ENCODE data around the gene TRAF6. TPM values are rescaled to one million over a fixed set of nuclear protein-coding genes. Genes with fewer than 3 reads are reported as not detected.
"Not testable (repeated sequence)": the region's sequence is repeated elsewhere in the genome, so short reads cannot be mapped to it uniquely, and the experiment has no call there.

TRAF6 gene
- total and polyA plus RNA-seq, 9 donors, result 4.9 to 18.2 (median 13.9) TPM

DNA sequence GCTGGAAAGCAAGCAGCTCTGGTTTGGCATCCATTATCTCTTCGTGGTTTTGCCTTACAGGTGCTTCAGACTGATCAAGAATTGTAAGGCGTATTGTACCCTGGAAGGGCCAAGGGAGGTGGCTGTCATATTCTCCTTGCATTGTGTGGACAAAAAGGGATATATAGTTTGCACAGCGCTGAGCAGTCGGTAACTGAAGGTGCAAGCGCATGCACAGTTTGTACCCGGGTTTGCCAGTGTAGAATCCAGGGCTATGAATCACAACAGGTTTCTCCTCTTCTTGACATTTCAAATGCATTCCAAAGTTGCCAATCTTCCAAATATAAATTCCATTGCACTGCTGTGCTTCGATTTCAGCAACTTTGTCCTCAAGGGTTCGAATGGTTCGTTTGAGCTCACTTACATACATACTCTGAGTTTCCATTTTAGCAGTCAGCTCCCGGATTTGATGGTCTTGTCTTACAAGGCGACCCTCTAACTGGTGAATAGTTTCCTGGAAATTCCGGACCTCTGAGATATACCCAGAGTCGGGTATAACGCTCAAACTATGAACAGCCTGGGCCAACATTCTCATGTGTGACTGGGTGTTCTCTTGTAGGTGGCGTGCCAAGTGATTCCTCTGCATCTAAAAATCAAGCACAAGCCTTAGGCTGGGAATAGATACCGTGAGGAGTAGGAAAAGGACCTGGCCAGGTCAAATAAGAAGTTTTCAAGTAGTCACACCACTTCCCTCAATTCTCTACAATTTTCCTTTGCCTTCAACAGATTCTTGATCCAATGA lies 19.9 kb downstream of the TRAF6 start:
- Histone ChIP-seq H3K36me3 (no peaks in the 10 kb centered on the region), H3K4me3 (no peak overlapping the region), H3K9me3 (no peaks in the 10 kb centered on the region), H3K4me1 (ENCODE audit: insufficient read depth) (no peaks in the 10 kb centered on the region), H3K27me3 (no peaks in the 10 kb centered on the region), H3K27ac (no peak overlapping the region)
- no peak for DNase-seq
- WGBS, 3 donors, result 89 to 90% (median 90%) methylated on average over 16 of the region's 16 CpGs
- intact Hi-C loops (cut with DNase I), result loop anchor here in 1 of 4 donors (10.0 kb wide), 1 partner anchor 875 kb away; the partner anchor contains the start of gene FJX1
- TF ChIP-seq EP300 (IDR thresholded peaks at IDR 0.05) (no peak), POLR2A (IDR thresholded peaks at IDR 0.05) (no peak)
- TF ChIP-seq, protein P1, sequence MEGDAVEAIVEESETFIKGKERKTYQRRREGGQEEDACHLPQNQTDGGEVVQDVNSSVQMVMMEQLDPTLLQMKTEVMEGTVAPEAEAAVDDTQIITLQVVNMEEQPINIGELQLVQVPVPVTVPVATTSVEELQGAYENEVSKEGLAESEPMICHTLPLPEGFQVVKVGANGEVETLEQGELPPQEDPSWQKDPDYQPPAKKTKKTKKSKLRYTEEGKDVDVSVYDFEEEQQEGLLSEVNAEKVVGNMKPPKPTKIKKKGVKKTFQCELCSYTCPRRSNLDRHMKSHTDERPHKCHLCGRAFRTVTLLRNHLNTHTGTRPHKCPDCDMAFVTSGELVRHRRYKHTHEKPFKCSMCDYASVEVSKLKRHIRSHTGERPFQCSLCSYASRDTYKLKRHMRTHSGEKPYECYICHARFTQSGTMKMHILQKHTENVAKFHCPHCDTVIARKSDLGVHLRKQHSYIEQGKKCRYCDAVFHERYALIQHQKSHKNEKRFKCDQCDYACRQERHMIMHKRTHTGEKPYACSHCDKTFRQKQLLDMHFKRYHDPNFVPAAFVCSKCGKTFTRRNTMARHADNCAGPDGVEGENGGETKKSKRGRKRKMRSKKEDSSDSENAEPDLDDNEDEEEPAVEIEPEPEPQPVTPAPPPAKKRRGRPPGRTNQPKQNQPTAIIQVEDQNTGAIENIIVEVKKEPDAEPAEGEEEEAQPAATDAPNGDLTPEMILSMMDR (IDR thresholded peaks at IDR 0.05), result no peak

DNA sequence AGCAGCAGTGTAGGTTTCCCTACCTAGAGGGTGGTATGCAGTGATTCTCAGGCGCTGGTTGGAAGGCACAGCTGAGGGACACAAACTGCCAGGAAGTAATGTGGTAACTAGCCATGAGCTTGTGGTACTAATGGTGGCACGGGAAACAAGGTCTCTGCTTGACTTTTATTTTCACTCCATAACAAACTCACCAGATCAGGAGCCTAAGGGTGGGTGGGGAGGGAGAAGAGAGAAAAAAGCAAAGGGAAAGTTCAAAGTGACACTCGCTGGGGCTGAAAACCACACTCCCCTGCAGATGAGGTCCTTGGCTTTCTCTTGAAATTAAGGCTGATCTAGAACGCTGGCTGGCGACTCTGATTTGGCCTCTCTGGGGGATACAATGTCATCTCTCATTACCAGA lies 22.0 kb downstream of the TRAF6 start:
- Histone ChIP-seq H3K27ac (no peak overlapping the region), H3K9me3 (no peaks in the 10 kb centered on the region), H3K36me3 (no peaks in the 10 kb centered on the region), H3K4me3 (no peak overlapping the region), H3K4me1 (ENCODE audit: insufficient read depth) (no peaks in the 10 kb centered on the region), H3K27me3 (no peaks in the 10 kb centered on the region)
- intact Hi-C loops (cut with DNase I), result no loop called here
- no peak for DNase-seq
- WGBS, 3 donors, result 74 to 81% (median 77%) methylated on average over 5 of the region's 5 CpGs
- TF ChIP-seq EP300 (IDR thresholded peaks at IDR 0.05) (no peak), POLR2A (IDR thresholded peaks at IDR 0.05) (no peak)
- TF ChIP-seq, protein P1 (IDR thresholded peaks at IDR 0.05), result no peak

DNA sequence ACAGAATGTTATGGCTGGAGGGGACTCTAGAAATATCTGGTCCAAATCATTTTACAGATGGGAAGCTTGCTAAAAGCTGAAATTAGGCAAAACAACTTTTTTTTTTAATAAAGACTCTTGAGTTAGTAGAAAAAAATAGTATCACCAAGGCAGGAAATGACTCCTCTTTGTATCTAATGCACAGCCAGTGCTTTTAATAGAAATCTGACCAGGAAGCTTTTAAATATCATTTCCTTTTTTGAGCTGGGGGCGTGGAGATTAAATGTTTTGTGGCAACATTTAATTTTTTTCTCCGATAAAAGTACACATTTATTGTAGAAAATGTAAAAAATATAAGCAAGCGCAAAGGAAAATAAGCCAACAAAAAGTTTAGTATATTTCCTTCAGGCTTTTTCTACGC lies 22.5 kb downstream of the TRAF6 start:
- Histone ChIP-seq H3K27me3 (no peaks in the 10 kb centered on the region), H3K4me1 (ENCODE audit: insufficient read depth) (no peaks in the 10 kb centered on the region), H3K27ac (no peak overlapping the region), H3K9me3 (no peaks in the 10 kb centered on the region), H3K4me3 (no peak overlapping the region), H3K36me3 (no peaks in the 10 kb centered on the region)
- intact Hi-C loops (cut with DNase I), result no loop called here
- no peak for DNase-seq
- TF ChIP-seq, protein P1 (IDR thresholded peaks at IDR 0.05), result no peak
- no peak for TF ChIP-seq EP300 (IDR thresholded peaks at IDR 0.05)
- no peak for TF ChIP-seq POLR2A (IDR thresholded peaks at IDR 0.05)
- 70 to 76% (median 72%) methylated on average over 4 of the region's 4 CpGs for WGBS, 3 donors

DNA sequence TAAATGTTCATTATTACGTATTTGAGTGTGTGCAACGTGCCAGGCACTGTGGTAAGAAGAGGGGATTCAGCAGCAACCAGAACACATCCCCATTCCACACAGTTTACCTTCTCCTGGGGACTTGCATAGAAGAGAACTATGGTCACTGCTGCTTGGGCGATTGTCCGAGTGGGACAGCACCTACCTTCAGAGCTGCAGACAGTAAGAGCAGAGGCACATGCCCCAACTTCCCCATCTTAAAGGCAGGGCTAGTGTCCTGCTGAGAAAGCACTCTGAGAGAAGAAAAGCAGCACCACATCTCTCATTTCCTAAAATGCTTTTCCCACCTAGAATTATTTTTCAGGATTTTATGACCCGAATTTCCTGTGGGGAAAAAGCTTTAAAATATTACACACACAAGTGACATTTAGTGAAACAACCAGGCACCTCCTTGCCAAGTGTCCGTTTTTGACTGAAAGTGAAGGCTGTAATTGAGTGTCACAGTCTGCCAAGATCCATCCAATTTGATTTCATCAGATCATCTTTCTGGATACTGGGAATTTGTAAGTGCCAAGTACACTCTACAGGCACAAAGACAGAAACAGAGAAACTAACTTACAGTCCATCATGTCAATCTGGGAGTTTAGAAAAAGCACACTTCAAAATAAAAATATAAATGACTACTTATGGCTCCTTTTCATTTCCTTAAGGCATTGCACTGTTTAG lies 24.6 kb downstream of the TRAF6 start:
- TF ChIP-seq, protein P1 (IDR thresholded peaks at IDR 0.05), result no peak
- TF ChIP-seq POLR2A (IDR thresholded peaks at IDR 0.05), result no peak
- no peak for TF ChIP-seq EP300 (IDR thresholded peaks at IDR 0.05)
- Histone ChIP-seq H3K4me3 (no peak overlapping the region), H3K27me3 (no peaks in the 10 kb centered on the region), H3K4me1 (ENCODE audit: insufficient read depth) (no peaks in the 10 kb centered on the region), H3K27ac (no peak overlapping the region), H3K36me3 (no peaks in the 10 kb centered on the region), H3K9me3 (no peaks in the 10 kb centered on the region)
- DNase-seq, result no peak
- intact Hi-C loops (cut with DNase I), result no loop called here
- 85 to 86% (median 85%) methylated on average over 6 of the region's 6 CpGs for WGBS, 3 donors

DNA sequence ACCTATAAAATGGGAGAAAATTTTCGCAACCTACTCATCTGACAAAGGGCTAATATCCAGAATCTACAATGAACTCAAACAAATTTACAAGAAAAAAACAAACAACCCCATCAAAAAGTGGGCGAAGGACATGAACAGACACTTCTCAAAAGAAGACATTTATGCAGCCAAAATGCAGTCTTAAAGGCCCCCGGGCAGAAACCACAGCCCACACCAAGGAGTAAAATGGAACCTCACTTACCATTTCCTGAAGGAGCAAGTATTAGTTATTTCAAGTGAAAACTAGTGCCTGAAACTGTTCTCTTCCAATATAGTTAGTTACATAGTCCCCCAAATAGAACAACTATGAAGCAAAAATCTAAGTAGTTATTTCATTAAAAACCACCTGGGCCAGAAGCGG lies 27.0 kb downstream of the TRAF6 start:
- H3K36me3 ChIP-seq; H3K4me3 ChIP-seq; H3K27ac ChIP-seq; intact Hi-C loops (cut with DNase I); H3K27me3 ChIP-seq; H3K9me3 ChIP-seq; DNase-seq; H3K4me1 ChIP-seq (ENCODE audit: insufficient read depth): not testable (repeated sequence)
- WGBS, 3 donors, result 97 to 98% (median 97%) methylated on average over 3 of the region's 4 CpGs
